Nephron progenitor cell (in vitro differentiated cells): Measurements from ENCODE around the gene SMIM24.

Experiments used
- DNase-seq: peaks from one replicate; pipeline ENCODE4 v3.0.0; 2021
- H3K27ac Mint-ChIP-seq: 2 replicates; pipeline ENCODE4 v1.8.0; 2021; ENCODE audit warnings: mild to moderate bottlenecking, moderate library complexity, mixed read lengths
- H3K27me3 Mint-ChIP-seq: 2 replicates; pipeline ENCODE4 v1.8.0; 2021; ENCODE audit warnings: mild to moderate bottlenecking, low read depth, mixed read lengths; ENCODE audit not compliant: poor library complexity
- H3K36me3 Mint-ChIP-seq: 2 replicates; pipeline ENCODE4 v1.8.0; 2021; ENCODE audit warnings: low read depth, mixed read lengths
- H3K4me1 Mint-ChIP-seq: 2 replicates; pipeline ENCODE4 v1.8.0; 2021; ENCODE audit warnings: mixed read lengths
- H3K4me3 Mint-ChIP-seq: 2 replicates; pipeline ENCODE4 v1.8.0; 2021; ENCODE audit warnings: mild to moderate bottlenecking, moderate library complexity, mixed read lengths
- H3K9me3 Mint-ChIP-seq: 2 replicates; pipeline ENCODE4 v1.8.0; 2021; ENCODE audit warnings: mild to moderate bottlenecking, moderate library complexity, mixed read lengths
- TF ChIP-seq, protein P1 (sequence below): fragments of 200-600 bp; sonication (generic); IDR thresholded peaks from 2 replicates; pipeline ENCODE4 v1.5.0; 2021; ENCODE audit warnings: antibody characterized with exemption

Gene SMIM24

DNA sequence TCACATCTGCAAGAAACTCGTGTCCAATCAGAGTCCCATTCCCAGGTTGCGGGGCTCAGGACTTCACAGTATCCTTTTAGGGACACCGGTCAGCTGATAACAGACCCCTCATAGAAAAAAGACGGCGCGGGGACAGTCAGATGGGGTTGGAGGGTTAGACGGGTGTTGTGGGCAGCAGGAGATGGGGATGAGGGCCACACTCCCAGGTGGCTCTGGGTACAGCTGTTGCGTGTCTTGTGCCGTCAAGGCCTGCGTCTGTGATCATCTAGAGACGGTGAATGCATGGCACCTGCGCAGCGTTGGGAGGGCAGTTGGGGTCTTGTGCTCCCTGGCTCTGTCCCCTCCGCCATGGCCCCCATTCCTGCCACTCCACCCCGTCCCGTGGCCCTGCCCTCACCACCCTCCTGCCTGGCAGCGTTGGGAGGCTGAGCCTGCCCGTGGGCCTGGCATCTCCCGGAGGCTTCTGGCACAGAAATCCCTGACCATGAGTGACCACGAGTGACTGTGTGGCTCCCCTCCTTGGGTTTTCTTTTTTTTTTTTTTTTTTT, 44.7 kb upstream of the SMIM24 start:
- no peak overlapping the region for H3K27ac Mint-ChIP-seq
- H3K36me3 Mint-ChIP-seq, result peaks cover 26% of the 10 kb centered on the region
- peaks cover 15% of the 10 kb centered on the region for H3K4me1 Mint-ChIP-seq
- H3K4me3 Mint-ChIP-seq, result no peak overlapping the region
- TF ChIP-seq, protein P1, sequence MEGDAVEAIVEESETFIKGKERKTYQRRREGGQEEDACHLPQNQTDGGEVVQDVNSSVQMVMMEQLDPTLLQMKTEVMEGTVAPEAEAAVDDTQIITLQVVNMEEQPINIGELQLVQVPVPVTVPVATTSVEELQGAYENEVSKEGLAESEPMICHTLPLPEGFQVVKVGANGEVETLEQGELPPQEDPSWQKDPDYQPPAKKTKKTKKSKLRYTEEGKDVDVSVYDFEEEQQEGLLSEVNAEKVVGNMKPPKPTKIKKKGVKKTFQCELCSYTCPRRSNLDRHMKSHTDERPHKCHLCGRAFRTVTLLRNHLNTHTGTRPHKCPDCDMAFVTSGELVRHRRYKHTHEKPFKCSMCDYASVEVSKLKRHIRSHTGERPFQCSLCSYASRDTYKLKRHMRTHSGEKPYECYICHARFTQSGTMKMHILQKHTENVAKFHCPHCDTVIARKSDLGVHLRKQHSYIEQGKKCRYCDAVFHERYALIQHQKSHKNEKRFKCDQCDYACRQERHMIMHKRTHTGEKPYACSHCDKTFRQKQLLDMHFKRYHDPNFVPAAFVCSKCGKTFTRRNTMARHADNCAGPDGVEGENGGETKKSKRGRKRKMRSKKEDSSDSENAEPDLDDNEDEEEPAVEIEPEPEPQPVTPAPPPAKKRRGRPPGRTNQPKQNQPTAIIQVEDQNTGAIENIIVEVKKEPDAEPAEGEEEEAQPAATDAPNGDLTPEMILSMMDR, result no peak
- no peaks in the 10 kb centered on the region for H3K9me3 Mint-ChIP-seq
- DNase-seq, result no peak
- H3K27me3 Mint-ChIP-seq, result peaks cover 3% of the 10 kb centered on the region

DNA sequence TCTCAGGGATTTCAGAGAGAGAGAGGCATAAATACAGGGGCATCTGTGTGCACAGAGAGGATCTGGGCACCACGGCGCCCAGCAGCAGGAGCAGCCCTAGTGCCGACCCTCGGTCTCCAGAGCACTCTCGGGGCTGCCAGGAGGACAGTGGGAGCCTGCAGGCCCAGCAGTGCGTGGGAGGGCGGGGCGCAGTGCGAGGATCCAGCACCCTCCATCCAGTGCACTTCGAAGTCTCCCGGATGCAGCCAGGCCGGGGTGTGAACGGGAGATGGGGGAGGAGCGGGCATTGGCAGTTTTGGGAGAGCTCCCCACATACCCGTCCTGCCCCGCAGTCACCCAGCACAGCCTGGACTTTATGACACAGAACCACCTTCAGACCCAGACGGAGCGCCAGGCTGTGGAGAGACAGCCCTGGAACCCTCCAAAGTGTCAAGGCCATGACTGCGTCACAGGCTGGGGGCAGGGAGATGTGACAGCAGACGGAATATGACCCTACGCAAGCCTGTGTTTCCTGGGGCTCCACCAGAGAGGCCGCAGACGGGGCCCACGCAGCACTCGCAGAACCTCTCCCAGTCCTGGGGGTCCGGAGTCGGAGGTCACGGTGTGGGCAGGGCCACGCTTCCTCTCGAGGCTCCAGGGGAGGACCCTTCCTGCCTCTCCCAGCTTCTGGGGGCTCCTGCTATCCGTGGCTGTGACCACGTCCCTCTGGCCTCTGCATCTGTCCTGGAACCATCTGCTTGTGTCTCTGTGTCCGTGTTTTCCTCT, 43.9 kb upstream of the SMIM24 start:
- TF ChIP-seq, protein P1, result no peak
- H3K27me3 Mint-ChIP-seq, result peaks cover 3% of the 10 kb centered on the region
- DNase-seq, result no peak
- no peak overlapping the region for H3K4me3 Mint-ChIP-seq
- no peaks in the 10 kb centered on the region for H3K9me3 Mint-ChIP-seq
- H3K4me1 Mint-ChIP-seq, result peaks cover 15% of the 10 kb centered on the region
- peak overlapping the region; percentile 68 for H3K27ac Mint-ChIP-seq
- H3K36me3 Mint-ChIP-seq, result peaks cover 26% of the 10 kb centered on the region

DNA sequence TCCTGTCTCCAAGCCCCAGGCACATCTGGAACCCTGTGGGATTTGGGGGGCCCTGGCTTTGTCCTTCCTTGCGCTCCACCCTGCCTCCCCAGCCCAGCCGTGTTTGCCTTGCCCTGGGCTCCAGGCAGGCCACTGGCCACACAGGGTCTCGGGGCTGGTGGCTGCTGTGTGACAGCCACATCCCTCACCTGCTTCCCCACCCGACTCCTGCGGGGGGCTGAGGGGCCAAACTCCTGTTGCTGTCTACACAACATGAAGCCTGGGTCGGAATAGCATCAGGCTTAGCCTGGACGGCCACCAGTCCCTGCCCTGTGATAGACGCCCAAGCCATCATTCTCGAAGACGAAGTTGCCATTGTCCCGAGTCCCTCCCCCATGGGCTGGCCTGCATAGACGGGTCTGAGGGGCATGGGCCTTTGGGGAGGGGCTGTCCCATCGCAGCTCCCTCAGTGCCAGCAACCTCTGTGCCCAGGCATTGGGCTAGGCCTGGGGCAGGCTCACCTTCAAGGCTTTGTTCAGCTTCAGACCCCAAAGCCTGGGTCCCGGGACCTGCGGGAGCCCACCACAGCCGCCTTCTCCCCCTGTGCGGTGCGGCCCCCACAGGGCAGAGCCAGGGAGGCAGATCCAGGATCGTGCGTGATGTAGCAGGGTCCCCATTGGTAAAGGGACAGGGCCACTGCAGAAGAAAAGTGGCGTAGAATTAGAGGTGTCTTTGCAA, 43.2 kb upstream of the SMIM24 start:
- Mint-ChIP-seq H3K27me3 (peaks cover 3% of the 10 kb centered on the region), H3K27ac (peak overlapping the region; percentile 68), H3K4me3 (no peak overlapping the region), H3K4me1 (peaks cover 19% of the 10 kb centered on the region), H3K36me3 (peaks cover 26% of the 10 kb centered on the region), H3K9me3 (no peaks in the 10 kb centered on the region)
- no peak for DNase-seq
- TF ChIP-seq, protein P1, result no peak

DNA sequence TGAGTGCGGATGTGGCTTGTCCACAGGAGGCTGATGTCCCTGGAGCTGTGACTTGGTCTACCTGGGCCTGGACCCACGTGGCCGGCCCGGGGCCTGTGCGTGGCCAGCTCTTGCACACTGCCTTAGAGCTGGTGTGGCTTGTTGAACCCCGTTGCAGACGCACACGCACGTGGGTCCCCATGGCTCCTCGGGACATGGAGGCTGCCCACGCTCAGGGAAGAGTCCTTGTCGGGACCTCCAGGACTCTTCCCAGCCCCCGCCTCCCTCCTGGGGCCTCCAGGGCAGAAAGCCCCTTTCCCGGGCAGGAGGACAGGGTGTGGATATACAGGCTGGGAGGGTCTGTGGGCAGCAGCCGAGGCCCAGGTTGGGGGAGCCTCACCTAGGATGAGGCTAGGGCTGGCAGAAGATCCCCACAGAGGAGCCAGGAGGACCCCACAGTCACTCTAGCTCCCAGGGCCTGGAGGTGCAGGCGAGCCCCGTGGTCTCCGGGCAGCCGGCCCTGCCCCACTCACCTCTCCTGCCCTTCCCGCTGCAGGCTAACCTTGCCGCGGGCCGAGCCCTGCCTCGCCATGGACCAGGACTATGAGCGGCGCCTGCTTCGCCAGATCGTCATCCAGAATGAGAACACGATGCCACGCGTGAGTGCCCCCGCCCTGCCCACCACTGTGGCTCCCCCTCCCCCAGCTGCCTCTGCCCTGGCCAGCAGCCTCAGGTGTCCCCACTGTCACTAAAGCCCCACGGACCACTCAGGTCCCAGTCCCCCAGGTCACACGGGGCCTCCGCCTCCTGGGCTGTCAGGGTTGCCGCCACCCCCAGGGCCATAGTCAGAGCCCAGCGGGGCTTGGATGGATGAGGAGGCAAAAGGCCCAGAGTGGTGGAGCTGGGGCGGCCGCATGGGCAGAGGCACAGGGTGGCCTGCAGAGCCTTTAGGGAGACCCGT, 42.4 kb upstream of the SMIM24 start:
- no peak for DNase-seq
- TF ChIP-seq, protein P1, result no peak
- Mint-ChIP-seq H3K4me1 (peaks cover 24% of the 10 kb centered on the region), H3K27me3 (peaks cover 3% of the 10 kb centered on the region), H3K36me3 (peaks cover 26% of the 10 kb centered on the region), H3K9me3 (no peaks in the 10 kb centered on the region), H3K4me3 (no peak overlapping the region), H3K27ac (no peak overlapping the region)

DNA sequence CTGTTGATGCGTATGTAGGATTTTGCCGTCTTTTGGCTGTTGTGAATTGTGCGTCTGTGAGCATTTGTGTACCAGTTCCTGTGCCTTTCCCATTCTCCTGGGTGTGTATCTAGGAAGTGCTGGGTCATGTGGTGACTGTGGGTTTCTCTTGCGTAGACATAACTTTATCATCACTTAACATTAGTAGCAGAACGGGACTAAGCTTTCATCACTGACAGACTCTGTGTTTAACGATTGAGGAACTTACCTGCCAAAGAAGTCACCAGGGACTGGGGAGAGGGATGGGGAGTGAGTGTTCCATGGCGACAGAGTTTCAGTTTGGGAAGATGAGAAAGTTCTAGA, 40.8 kb upstream of the SMIM24 start:
- TF ChIP-seq, protein P1, result no peak
- H3K27ac Mint-ChIP-seq, result peak overlapping the region; percentile 57
- H3K4me1 Mint-ChIP-seq, result peaks cover 27% of the 10 kb centered on the region
- no peak overlapping the region for H3K4me3 Mint-ChIP-seq
- H3K27me3 Mint-ChIP-seq, result peaks cover 3% of the 10 kb centered on the region
- H3K9me3 Mint-ChIP-seq, result no peaks in the 10 kb centered on the region
- H3K36me3 Mint-ChIP-seq, result peaks cover 26% of the 10 kb centered on the region
- no peak for DNase-seq
